Neural progenitor cell (in vitro differentiated cells): ENCODE data around the gene TAB2. TPM values are rescaled to one million over a fixed set of nuclear protein-coding genes. Genes with fewer than 3 reads are reported as not detected.

Experiments
- DNase-seq: peaks from one replicate; pipeline ENCODE4 v3.0.0-alpha.2; 2016; ENCODE audit warnings: low spot score
- H2AFZ ChIP-seq: fragments of 200-600 bp; sonication (generic); replicated peaks from 2 replicates; pipeline ENCODE4 v1.6.1; 2016; ENCODE audit warnings: antibody characterized with exemption
- H3F3A ChIP-seq: fragments of 200-600 bp; sonication (generic); 2 replicates; pipeline ENCODE4 v1.6.1; 2016; ENCODE audit warnings: antibody characterized with exemption, low read depth
- H3K27ac ChIP-seq: fragments of 200-600 bp; sonication (generic); 2 replicates; pipeline ENCODE4 v1.5.1; 2016; ENCODE audit warnings: mild to moderate bottlenecking
- H3K27me3 ChIP-seq: fragments of 200-600 bp; sonication (generic); 2 replicates; pipeline ENCODE4 v1.6.1; 2016; ENCODE audit warnings: mild to moderate bottlenecking, moderate library complexity
- H3K36me3 ChIP-seq: fragments of 200-600 bp; sonication (generic); 2 replicates; pipeline ENCODE4 v1.5.1; 2016
- H3K4me1 ChIP-seq: fragments of 200-600 bp; sonication (generic); 2 replicates; pipeline ENCODE4 v1.6.1; 2016; ENCODE audit warnings: mixed run types
- H3K4me2 ChIP-seq: fragments of 200-600 bp; sonication (generic); 2 replicates; pipeline ENCODE4 v1.6.1; 2016
- H3K4me3 ChIP-seq: fragments of 200-600 bp; sonication (generic); 2 replicates; pipeline ENCODE4 v1.5.1; 2016
- H3K79me2 ChIP-seq: fragments of 200-600 bp; sonication (generic); 2 replicates; pipeline ENCODE4 v1.6.1; 2016; ENCODE audit warnings: low read depth
- H3K9ac ChIP-seq: fragments of 200-600 bp; sonication (generic); 2 replicates; pipeline ENCODE4 v1.6.1; 2016
- H3K9me3 ChIP-seq: fragments of 200-600 bp; sonication (generic); 2 replicates; pipeline ENCODE4 v1.5.1; 2016; ENCODE audit warnings: low read depth
- H4K20me1 ChIP-seq: fragments of 200-600 bp; sonication (generic); 2 replicates; pipeline ENCODE4 v1.6.1; 2016; ENCODE audit warnings: low read depth
- H3K27ac Mint-ChIP-seq: 3 replicates; pipeline ENCODE4 v1.8.0; 2021; ENCODE audit warnings: mixed read lengths
- H3K27me3 Mint-ChIP-seq: 2 replicates; pipeline ENCODE4 v1.8.0; 2022; ENCODE audit warnings: low read depth, mild to moderate bottlenecking, inconsistent platforms, moderate library complexity, mixed read lengths; ENCODE audit not compliant: insufficient read depth
- H3K36me3 Mint-ChIP-seq: 3 replicates; pipeline ENCODE4 v1.8.0; 2021; ENCODE audit warnings: mixed read lengths
- H3K4me1 Mint-ChIP-seq: 3 replicates; pipeline ENCODE4 v1.8.0; 2021; ENCODE audit warnings: mixed read lengths
- H3K4me3 Mint-ChIP-seq: 3 replicates; pipeline ENCODE4 v1.8.0; 2021; ENCODE audit warnings: mild to moderate bottlenecking, moderate library complexity, mixed read lengths
- H3K9me3 Mint-ChIP-seq: 3 replicates; pipeline ENCODE4 v1.8.0; 2020; ENCODE audit warnings: mixed read lengths
- EZH2 ChIP-seq: fragments of 200-600 bp; sonication (generic); IDR thresholded peaks from 2 replicates; pipeline ENCODE4 v1.6.1; 2017; ENCODE audit warnings: antibody characterized with exemption, mild to moderate bottlenecking, moderate library complexity
- EZH2phosphoT487 ChIP-seq: fragments of 200-600 bp; sonication (generic); IDR thresholded peaks from 2 replicates; pipeline ENCODE4 v1.6.1; 2017; ENCODE audit warnings: antibody characterized with exemption
- total RNA-seq: library from RNA; depleted of rRNA; stranded (reverse); fragments of >200 nt; gene quantifications from 2 replicates; pipeline ENCODE4 v1.2.3, GENCODE V29; 2015; ENCODE audit warnings: low replicate concordance
- TF ChIP-seq, protein P1 (sequence below): fragments of 200-600 bp; sonication (generic); IDR thresholded peaks from 2 replicates; pipeline ENCODE4 v1.5.1; 2017; ENCODE audit warnings: antibody characterized with exemption, mild to moderate bottlenecking

Gene TAB2
- total RNA-seq, 1 donor from 2014 or later: 70.9 TPM

DNA sequence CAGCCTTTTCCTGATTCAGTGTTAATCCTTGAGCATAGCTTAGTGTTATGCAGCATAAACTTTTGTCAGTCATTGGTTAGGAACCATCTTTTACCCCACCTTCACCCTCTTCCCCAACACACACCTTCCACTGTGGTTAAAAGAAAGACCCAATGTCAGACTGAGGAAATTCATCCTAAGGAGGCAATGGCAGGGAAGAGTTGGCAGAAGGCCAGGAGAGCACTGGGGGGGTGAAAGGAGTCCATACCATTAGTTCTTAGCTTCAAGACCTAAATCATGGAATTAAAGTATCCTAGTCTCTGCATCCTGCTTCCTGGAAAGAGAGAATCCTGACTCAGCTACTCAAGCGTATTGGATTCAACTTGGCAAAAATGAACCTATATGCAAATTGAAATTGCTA lies 16.9 kb upstream of the TAB2 start:
- no peaks in the 10 kb centered on the region for H3K27me3 Mint-ChIP-seq

DNA sequence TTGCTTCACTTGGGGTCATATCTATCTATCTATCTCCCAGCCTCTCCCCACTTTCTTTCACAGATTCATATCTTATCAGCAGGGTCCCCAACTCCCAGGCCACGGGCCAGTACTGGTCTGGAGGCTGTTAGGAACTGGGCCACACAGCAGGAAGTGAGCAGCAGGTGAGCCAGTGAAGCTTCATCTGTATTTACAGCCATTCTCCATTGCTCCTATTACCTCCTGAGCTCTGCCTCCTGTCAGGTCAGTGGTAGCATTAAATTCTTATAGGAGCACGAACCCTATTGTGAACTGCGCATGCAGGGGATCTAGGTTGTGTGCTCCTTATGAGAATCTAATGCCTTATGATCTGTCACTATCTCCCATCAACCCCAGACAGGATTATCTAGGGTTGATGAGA lies 14.8 kb upstream of the TAB2 start:
- DNase-seq: no peak
- no peak overlapping the region for H3K27ac Mint-ChIP-seq
- no peak overlapping the region for H2AFZ ChIP-seq

More for the DNA sequence above, 16.9 kb upstream of the TAB2 start:
- no peak overlapping the region for H3K27ac Mint-ChIP-seq
- H3K9me3 Mint-ChIP-seq: peaks cover 2% of the 10 kb centered on the region
- no peak overlapping the region for H3K4me3 ChIP-seq
- TF ChIP-seq EZH2phosphoT487: no peak
- TF ChIP-seq, protein P1, sequence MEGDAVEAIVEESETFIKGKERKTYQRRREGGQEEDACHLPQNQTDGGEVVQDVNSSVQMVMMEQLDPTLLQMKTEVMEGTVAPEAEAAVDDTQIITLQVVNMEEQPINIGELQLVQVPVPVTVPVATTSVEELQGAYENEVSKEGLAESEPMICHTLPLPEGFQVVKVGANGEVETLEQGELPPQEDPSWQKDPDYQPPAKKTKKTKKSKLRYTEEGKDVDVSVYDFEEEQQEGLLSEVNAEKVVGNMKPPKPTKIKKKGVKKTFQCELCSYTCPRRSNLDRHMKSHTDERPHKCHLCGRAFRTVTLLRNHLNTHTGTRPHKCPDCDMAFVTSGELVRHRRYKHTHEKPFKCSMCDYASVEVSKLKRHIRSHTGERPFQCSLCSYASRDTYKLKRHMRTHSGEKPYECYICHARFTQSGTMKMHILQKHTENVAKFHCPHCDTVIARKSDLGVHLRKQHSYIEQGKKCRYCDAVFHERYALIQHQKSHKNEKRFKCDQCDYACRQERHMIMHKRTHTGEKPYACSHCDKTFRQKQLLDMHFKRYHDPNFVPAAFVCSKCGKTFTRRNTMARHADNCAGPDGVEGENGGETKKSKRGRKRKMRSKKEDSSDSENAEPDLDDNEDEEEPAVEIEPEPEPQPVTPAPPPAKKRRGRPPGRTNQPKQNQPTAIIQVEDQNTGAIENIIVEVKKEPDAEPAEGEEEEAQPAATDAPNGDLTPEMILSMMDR: no peak
- TF ChIP-seq EZH2: no peak
- no peak for DNase-seq
- H3K27me3 ChIP-seq: no peaks in the 10 kb centered on the region
- H3K4me1 Mint-ChIP-seq: peaks cover 4% of the 10 kb centered on the region
- H3K4me3 Mint-ChIP-seq: no peak overlapping the region
- H2AFZ ChIP-seq: no peak overlapping the region
- H3K79me2 ChIP-seq: no peaks in the 10 kb centered on the region
- no peaks in the 10 kb centered on the region for H3K9me3 ChIP-seq
- H3K36me3 ChIP-seq: no peaks in the 10 kb centered on the region
- H4K20me1 ChIP-seq: no peaks in the 10 kb centered on the region
- no peaks in the 10 kb centered on the region for H3K36me3 Mint-ChIP-seq
- no peak overlapping the region for H3K9ac ChIP-seq
- no peak overlapping the region for H3K4me2 ChIP-seq
- no peaks in the 10 kb centered on the region for H3K4me1 ChIP-seq
- no peaks in the 10 kb centered on the region for H3F3A ChIP-seq
- no peak overlapping the region for H3K27ac ChIP-seq

DNA sequence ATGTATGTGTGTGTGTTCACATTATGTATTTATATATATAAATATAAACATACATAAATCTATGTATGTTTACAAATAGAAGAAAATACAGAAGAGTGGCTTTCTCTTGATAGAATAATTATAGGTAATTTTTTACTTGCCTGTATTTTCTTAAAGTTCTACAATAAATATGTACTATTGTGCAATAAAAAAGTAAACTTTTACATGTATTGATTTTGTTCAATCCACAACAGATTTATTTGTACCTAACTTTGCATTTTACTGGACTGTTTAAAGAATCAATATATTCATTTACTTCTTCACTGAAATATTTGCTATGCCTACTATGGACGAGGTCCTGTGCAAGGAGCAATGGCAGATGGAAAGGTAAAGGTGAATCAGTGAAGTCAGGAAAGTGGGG lies 14.0 kb upstream of the TAB2 start:
- no peak overlapping the region for H2AFZ ChIP-seq
- Mint-ChIP-seq H3K27ac (no peak overlapping the region), H3K9me3 (no peaks in the 10 kb centered on the region), H3K36me3 (no peaks in the 10 kb centered on the region), H3K4me1 (peaks cover 8% of the 10 kb centered on the region), H3K4me3 (no peak overlapping the region), H3K27me3 (no peaks in the 10 kb centered on the region)
- no peaks in the 10 kb centered on the region for H3K9me3 ChIP-seq
- DNase-seq: no peak
- H3K9ac ChIP-seq: no peak overlapping the region
- no peak overlapping the region for H3K4me2 ChIP-seq
- H3K27ac ChIP-seq: no peak overlapping the region
- TF ChIP-seq EZH2phosphoT487 (no peak), EZH2 (no peak)
- TF ChIP-seq, protein P1: no peak
- no peak overlapping the region for H3K4me3 ChIP-seq
- H3K79me2 ChIP-seq: no peaks in the 10 kb centered on the region
- H3K27me3 ChIP-seq: no peaks in the 10 kb centered on the region
- no peaks in the 10 kb centered on the region for H4K20me1 ChIP-seq
- H3K4me1 ChIP-seq: no peaks in the 10 kb centered on the region
- H3F3A ChIP-seq: no peaks in the 10 kb centered on the region
- no peaks in the 10 kb centered on the region for H3K36me3 ChIP-seq

More for the DNA sequence above, 14.8 kb upstream of the TAB2 start:
- no peak overlapping the region for H3K4me3 Mint-ChIP-seq
- Histone ChIP-seq H3K27ac (no peak overlapping the region), H3K27me3 (no peaks in the 10 kb centered on the region), H3K4me3 (no peak overlapping the region), H3F3A (no peaks in the 10 kb centered on the region), H3K9ac (no peak overlapping the region), H3K4me2 (no peak overlapping the region), H3K79me2 (no peaks in the 10 kb centered on the region), H3K4me1 (no peaks in the 10 kb centered on the region), H4K20me1 (no peaks in the 10 kb centered on the region), H3K9me3 (no peaks in the 10 kb centered on the region), H3K36me3 (no peaks in the 10 kb centered on the region)
- no peaks in the 10 kb centered on the region for H3K36me3 Mint-ChIP-seq
- peaks cover 7% of the 10 kb centered on the region for H3K4me1 Mint-ChIP-seq
- no peaks in the 10 kb centered on the region for H3K27me3 Mint-ChIP-seq
- TF ChIP-seq EZH2: no peak
- no peak for TF ChIP-seq EZH2phosphoT487
- TF ChIP-seq, protein P1: no peak
- no peaks in the 10 kb centered on the region for H3K9me3 Mint-ChIP-seq
